T-cell (primary cell): ENCODE data around the gene MINK1. TPM values are rescaled to one million over a fixed set of nuclear protein-coding genes. Genes with fewer than 3 reads are reported as not detected.
"Not testable (repeated sequence)": the region's sequence is repeated elsewhere in the genome, so short reads cannot be mapped to it uniquely, and the experiment has no call there.

Experiments used
- ATAC-seq, 4 experiments: fragments of 200-7000 bp in 3 of 4; fragments of 150-1000 bp in 1 of 4; cut with Tn5 transposase; replicated peaks in 1 of 4; 1 replicate in 3 of 4; 2 replicates in 1 of 4; pipeline ENCODE4 v1.10.0; 2021; ENCODE audit warnings: moderate library complexity in 3 of 4, mild to moderate bottlenecking in 2 of 4, moderate number of reproducible peaks in 1 of 4
- CTCF ChIA-PET, 2 donors: fragments of 300-600 bp; sonication (Branson Sonifier 250); formaldehyde crosslinking; loops; one replicate each; lab custom pipeline; 2022; ENCODE audit warnings: antibody characterized with exemption in 2 of 2; lab: Charles Lee
- POLR2A ChIA-PET, 2 donors: fragments of 300-600 bp; sonication (Branson Sonifier 250); formaldehyde crosslinking; loops; one replicate each; lab custom pipeline; 2022; ENCODE audit warnings: antibody characterized with exemption in 2 of 2; lab: Charles Lee
- DNase-seq, 35 experiments: peaks; one replicate each; pipeline versions ENCODE4 v3.0.0 to v3.0.0-alpha.2; 2013 to 2023
- H3K27ac ChIP-seq: one replicate; pipeline ENCODE4 v1.5.1; 2013; ENCODE audit warnings: low read length
- H3K27me3 ChIP-seq, 2 experiments: replicated peaks in 1 of 2; 1 replicate in 1 of 2; 2 replicates in 1 of 2; pipeline versions ENCODE4 v1.6.1 to v1.7.0; 2013; ENCODE audit warnings: low read length in 1 of 2, mixed read lengths in 1 of 2; ENCODE audit not compliant: control insufficient read depth in 2 of 2, insufficient read depth in 2 of 2; ENCODE audit errors: extremely low read depth in 1 of 2
- H3K36me3 ChIP-seq, 2 donors: 1 replicate in 1 of 2; 2 replicates in 1 of 2; pipeline versions ENCODE4 v1.6.1 to v1.7.0; 2013; ENCODE audit warnings: low read length in 1 of 2; ENCODE audit not compliant: control insufficient read depth in 2 of 2, insufficient read depth in 1 of 2; ENCODE audit errors: extremely low read depth in 1 of 2
- H3K4me1 ChIP-seq, 2 experiments: 1 replicate in 1 of 2; 2 replicates in 1 of 2; pipeline versions ENCODE4 v1.6.1 to v1.7.0; 2013; ENCODE audit warnings: low read length in 2 of 2, mixed read lengths in 1 of 2; ENCODE audit not compliant: insufficient read depth in 2 of 2, control insufficient read depth in 1 of 2; ENCODE audit errors: extremely low read depth in 1 of 2
- H3K4me3 ChIP-seq, 2 donors: 1 replicate in 1 of 2; 2 replicates in 1 of 2; pipeline versions ENCODE4 v1.5.1 to v1.7.0; 2013; ENCODE audit warnings: mild to moderate bottlenecking in 2 of 2, low read length in 1 of 2, moderate library complexity in 1 of 2; ENCODE audit not compliant: control insufficient read depth in 1 of 2; ENCODE audit errors: extremely low read depth in 1 of 2
- H3K9me3 ChIP-seq: 2 replicates; pipeline ENCODE4 v1.7.0; 2013
- H3K27ac Mint-ChIP-seq, 2 donors: one replicate each; pipeline ENCODE4 v1.8.0; 2020 to 2021; ENCODE audit warnings: mild to moderate bottlenecking in 2 of 2, mixed read lengths in 2 of 2
- H3K27me3 Mint-ChIP-seq, 2 donors: one replicate each; pipeline ENCODE4 v1.8.0; 2021 to 2022; ENCODE audit warnings: mixed read lengths in 2 of 2
- H3K36me3 Mint-ChIP-seq: one replicate; pipeline ENCODE4 v1.8.0; 2021; ENCODE audit warnings: mixed read lengths
- H3K4me1 Mint-ChIP-seq, 3 donors: one replicate each; pipeline ENCODE4 v1.8.0; 2020 to 2022; ENCODE audit warnings: mixed read lengths in 3 of 3, mild to moderate bottlenecking in 1 of 3
- H3K4me3 Mint-ChIP-seq, 3 donors: one replicate each; pipeline ENCODE4 v1.8.0; 2020 to 2022; ENCODE audit warnings: mild to moderate bottlenecking in 3 of 3, mixed read lengths in 3 of 3, moderate library complexity in 3 of 3
- H3K9me3 Mint-ChIP-seq, 3 donors: one replicate each; pipeline ENCODE4 v1.8.0; 2020 to 2022; ENCODE audit warnings: mixed read lengths in 3 of 3
- WGBS: methylation state at CpG from one replicate; pipeline ENCODE4 v1.1.5; 2013; ENCODE audit warnings: missing lambda C conversion rate; ENCODE audit not compliant: insufficient coverage; 5-methylcytosine and 5-hydroxymethylcytosine counted together
- total RNA-seq, 35 experiments: library from RNA in 6 of 35; stranded (reverse) in 6 of 35; fragments of 120-200 nt in 1 of 35; gene quantifications; one replicate each; pipeline versions ENCODE4 v1.2.1 to v1.2.4 and lab custom pipeline; 2013 to 2026

The MINK1 gene
- total RNA-seq, 5 donors from 2014 or later (not counting 1 experiment from before 2014, with no cell fraction given) = 156 to 189 (median 164) TPM

GRCh38 chr17:4816826-4817225 lies 16.3 kb upstream of the MINK1 start:
- H3K9me3 Mint-ChIP-seq = no peaks in the 10 kb centered on the region
- DNase-seq (no peak), ATAC-seq (no peak)
- H3K4me3 ChIP-seq = no peak overlapping the region
- no peaks in the 10 kb centered on the region for H3K27me3 Mint-ChIP-seq
- H3K27me3 ChIP-seq = peaks cover 0 to 4% of the 10 kb centered on the region in 2 experiments
- no peak overlapping the region for H3K27ac ChIP-seq
- H3K27ac Mint-ChIP-seq = no peak overlapping the region
- H3K4me1 ChIP-seq = no peaks in the 10 kb centered on the region
- CTCF ChIA-PET = no interaction called here
- peaks cover 19% of the 10 kb centered on the region for H3K36me3 Mint-ChIP-seq
- peaks cover 0 to 9% of the 10 kb centered on the region in 2 donors for H3K36me3 ChIP-seq
- POLR2A ChIA-PET = no interaction called here
- H3K9me3 ChIP-seq = no peaks in the 10 kb centered on the region
- H3K4me1 Mint-ChIP-seq = no peaks in the 10 kb centered on the region
- WGBS = 65% methylated on average over 2 of the region's 13 CpGs
- H3K4me3 Mint-ChIP-seq = no peak overlapping the region

GRCh38 chr17:4818276-4818675 lies 14.9 kb upstream of the MINK1 start:
- Histone ChIP-seq H3K36me3 (peaks cover 0 to 9% of the 10 kb centered on the region in 2 donors), H3K4me1 (no peaks in the 10 kb centered on the region), H3K27me3 (peaks cover 0 to 4% of the 10 kb centered on the region in 2 experiments), H3K9me3 (no peaks in the 10 kb centered on the region), H3K4me3 (no peak overlapping the region), H3K27ac (no peak overlapping the region)
- H3K27ac Mint-ChIP-seq = no peak overlapping the region
- POLR2A ChIA-PET = no interaction called here
- no peaks in the 10 kb centered on the region for H3K27me3 Mint-ChIP-seq
- H3K4me3 Mint-ChIP-seq = no peak overlapping the region
- no peak for ATAC-seq
- no peak for DNase-seq
- no peaks in the 10 kb centered on the region for H3K9me3 Mint-ChIP-seq
- H3K4me1 Mint-ChIP-seq = no peaks in the 10 kb centered on the region
- CTCF ChIA-PET = no interaction called here
- peaks cover 19% of the 10 kb centered on the region for H3K36me3 Mint-ChIP-seq
- WGBS = 94% methylated on average over 8 of the region's 12 CpGs

- H3K4me1 ChIP-seq = no peaks in the 10 kb centered on the region
- peaks cover 0 to 3% of the 10 kb centered on the region in 2 experiments for H3K27me3 ChIP-seq
- no peaks in the 10 kb centered on the region for H3K36me3 ChIP-seq
- no peak for DNase-seq
- H3K27ac ChIP-seq = no peak overlapping the region
- ATAC-seq = no peak
- Mint-ChIP-seq H3K27ac (no peak overlapping the region), H3K36me3 (peaks cover 8% of the 10 kb centered on the region), H3K4me3 (no peak overlapping the region), H3K4me1 (no peaks in the 10 kb centered on the region), H3K27me3 (no peaks in the 10 kb centered on the region), H3K9me3 (no peaks in the 10 kb centered on the region)
- ChIA-PET CTCF (no interaction called here), POLR2A (no interaction called here)
- H3K9me3 ChIP-seq = no peaks in the 10 kb centered on the region
- no CpG with 5 or more reads among the region's 3 CpGs for WGBS
- H3K4me3 ChIP-seq = no peak overlapping the region
These were observed 10.3 kb upstream of the MINK1 start for GRCh38 chr17:4822835-4823234.

- Histone ChIP-seq H3K9me3 (no peaks in the 10 kb centered on the region), H3K4me3 (no peak overlapping the region), H3K36me3 (no peaks in the 10 kb centered on the region), H3K27ac (no peak overlapping the region), H3K4me1 (no peaks in the 10 kb centered on the region), H3K27me3 (peaks cover 0 to 3% of the 10 kb centered on the region in 2 experiments)
- H3K4me1 Mint-ChIP-seq = no peaks in the 10 kb centered on the region
- no peak overlapping the region for H3K4me3 Mint-ChIP-seq
- no peak overlapping the region for H3K27ac Mint-ChIP-seq
- WGBS = 73% methylated on average over 9 of the region's 12 CpGs
- CTCF ChIA-PET = interaction anchor here in 1 of 2 donors (0.7 kb wide), 1 partner anchor 24 kb away, joined by 3 read pairs; no protein-coding TSS in a partner anchor
- H3K9me3 Mint-ChIP-seq = no peaks in the 10 kb centered on the region
- ATAC-seq (no peak), DNase-seq (no peak)
- H3K27me3 Mint-ChIP-seq = no peaks in the 10 kb centered on the region
- H3K36me3 Mint-ChIP-seq = peaks cover 8% of the 10 kb centered on the region
- POLR2A ChIA-PET = interaction anchor here in 1 of 2 donors (0.7 kb wide), 1 partner anchor 130 kb away, joined by 4 read pairs; no protein-coding TSS in a partner anchor
These were observed 9.6 kb upstream of the MINK1 start for GRCh38 chr17:4823373-4824089.

GRCh38 chr17:4827399-4827798 lies 5.7 kb upstream of the MINK1 start:
- H3K27me3 ChIP-seq = peaks cover 0 to 3% of the 10 kb centered on the region in 2 experiments
- no peak for DNase-seq
- 94% methylated on average over 3 of the region's 8 CpGs for WGBS
- no peak for ATAC-seq
- peaks cover 0 to under 1% of the 10 kb centered on the region in 2 experiments for H3K4me1 ChIP-seq
- no peaks in the 10 kb centered on the region for H3K9me3 ChIP-seq
- H3K4me3 ChIP-seq = no peak overlapping the region
- H3K27ac ChIP-seq = no peak overlapping the region
- CTCF ChIA-PET = no interaction called here
- peaks cover 0 to under 1% (median 0%) of the 10 kb centered on the region in 3 donors for H3K4me1 Mint-ChIP-seq
- H3K27me3 Mint-ChIP-seq = no peaks in the 10 kb centered on the region
- no peaks in the 10 kb centered on the region for H3K36me3 ChIP-seq
- H3K36me3 Mint-ChIP-seq = no peaks in the 10 kb centered on the region
- H3K27ac Mint-ChIP-seq = no peak overlapping the region
- no peak overlapping the region for H3K4me3 Mint-ChIP-seq
- H3K9me3 Mint-ChIP-seq = no peaks in the 10 kb centered on the region
- POLR2A ChIA-PET = no interaction called here

GRCh38 chr17:4832829-4833177 lies 337 bp upstream of the MINK1 start:
- CTCF ChIA-PET, H3K9me3 ChIP-seq, DNase-seq, H3K9me3 Mint-ChIP-seq, H3K36me3 Mint-ChIP-seq, H3K27me3 Mint-ChIP-seq, H3K27me3 ChIP-seq, H3K36me3 ChIP-seq: not testable (repeated sequence)
- Mint-ChIP-seq H3K4me1 (peaks cover 34 to 40% (median 34%) of the 10 kb centered on the region in 3 donors), H3K4me3 (peak overlapping the region; percentile 88 to 92 (median 92)), H3K27ac (peak overlapping the region; percentile 92 to 93)
- H3K4me3 ChIP-seq = peak overlapping the region; percentile 73 to 85
- H3K27ac ChIP-seq = peak overlapping the region; percentile 73
- peak in 2 of 4 experiments; percentile 0 to 26 for ATAC-seq
- peaks cover 14 to 35% of the 10 kb centered on the region in 2 experiments for H3K4me1 ChIP-seq
- WGBS = 2% methylated on average over 10 of the region's 17 CpGs
- POLR2A ChIA-PET = interaction anchor here in 1 of 2 donors (0.6 kb wide), 1 partner anchor 43 kb away, joined by 3 read pairs; no protein-coding TSS in a partner anchor
